Measurements from ENCODE around the gene CTSO. TPM values are rescaled to one million over a fixed set of nuclear protein-coding genes. Genes with fewer than 3 reads are reported as not detected.

CTSO gene
- total RNA-seq, 1 donor from 2014 or later, result 14.5 TPM

DNA sequence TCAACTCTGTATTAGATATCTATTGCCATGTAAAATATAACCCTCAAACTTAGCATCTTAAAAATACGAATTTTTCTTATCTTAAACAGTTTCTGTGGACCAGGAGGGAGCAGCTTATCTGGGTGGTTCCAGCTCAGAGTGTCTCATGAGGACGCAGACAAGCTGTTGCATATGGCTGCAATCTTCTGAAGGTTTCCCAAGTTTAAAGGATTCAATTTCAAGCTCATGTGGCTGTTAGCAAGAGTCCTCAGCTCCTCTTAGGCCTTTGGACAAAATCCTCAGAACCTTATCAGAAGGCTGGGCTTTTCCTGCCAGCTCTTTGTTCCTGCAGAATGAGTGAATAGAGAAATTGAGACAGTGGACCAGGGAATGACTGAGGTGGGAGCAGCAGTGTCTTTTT, 2.8 kb upstream of the CTSO start:
- H3K9me3 ChIP-seq, result no peaks in the 10 kb centered on the region
- no peaks in the 10 kb centered on the region for H3K36me3 ChIP-seq
- DNase-seq (ENCODE audit: extremely low spot score in 2 of 2), result no peak
- H3K27me3 ChIP-seq, result no peaks in the 10 kb centered on the region
- peaks cover 16% of the 10 kb centered on the region for H3K4me1 ChIP-seq
- no peak for TF ChIP-seq POLR2AphosphoS5 (IDR thresholded peaks at IDR 0.05; ENCODE audit: insufficient read depth in 1 of 2, low read depth in 1 of 2)
- H3K4me3 ChIP-seq, result no peak overlapping the region
- intact Hi-C loops (cut with DNase I), result no loop called here
- H3K27ac ChIP-seq, result no peak overlapping the region

DNA sequence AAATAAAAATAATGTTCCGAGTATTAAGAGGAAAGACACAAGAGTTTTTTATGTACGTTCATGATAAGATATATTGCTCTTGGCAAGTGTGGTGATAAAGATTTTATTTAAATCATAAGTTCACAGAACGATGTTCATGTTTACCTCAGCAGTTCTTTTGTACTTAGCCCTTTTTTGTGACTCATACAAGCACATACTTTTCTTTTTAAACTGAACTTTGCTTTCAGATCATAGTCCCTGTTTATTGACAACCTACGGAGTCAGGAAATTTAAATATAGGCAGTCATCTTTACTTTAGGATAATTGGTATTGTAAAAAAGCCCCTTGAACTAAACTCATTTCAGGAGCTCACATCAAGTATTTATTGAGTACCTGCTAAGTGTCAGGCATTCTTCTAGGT, 1.3 kb upstream of the CTSO start:
- no peaks in the 10 kb centered on the region for H3K27me3 ChIP-seq
- no peak for DNase-seq (ENCODE audit: extremely low spot score in 2 of 2)
- no peaks in the 10 kb centered on the region for H3K9me3 ChIP-seq
- peaks cover 16% of the 10 kb centered on the region for H3K4me1 ChIP-seq
- intact Hi-C loops (cut with DNase I), result no loop called here
- no peak overlapping the region for H3K27ac ChIP-seq
- H3K36me3 ChIP-seq, result no peaks in the 10 kb centered on the region
- TF ChIP-seq, protein P1, sequence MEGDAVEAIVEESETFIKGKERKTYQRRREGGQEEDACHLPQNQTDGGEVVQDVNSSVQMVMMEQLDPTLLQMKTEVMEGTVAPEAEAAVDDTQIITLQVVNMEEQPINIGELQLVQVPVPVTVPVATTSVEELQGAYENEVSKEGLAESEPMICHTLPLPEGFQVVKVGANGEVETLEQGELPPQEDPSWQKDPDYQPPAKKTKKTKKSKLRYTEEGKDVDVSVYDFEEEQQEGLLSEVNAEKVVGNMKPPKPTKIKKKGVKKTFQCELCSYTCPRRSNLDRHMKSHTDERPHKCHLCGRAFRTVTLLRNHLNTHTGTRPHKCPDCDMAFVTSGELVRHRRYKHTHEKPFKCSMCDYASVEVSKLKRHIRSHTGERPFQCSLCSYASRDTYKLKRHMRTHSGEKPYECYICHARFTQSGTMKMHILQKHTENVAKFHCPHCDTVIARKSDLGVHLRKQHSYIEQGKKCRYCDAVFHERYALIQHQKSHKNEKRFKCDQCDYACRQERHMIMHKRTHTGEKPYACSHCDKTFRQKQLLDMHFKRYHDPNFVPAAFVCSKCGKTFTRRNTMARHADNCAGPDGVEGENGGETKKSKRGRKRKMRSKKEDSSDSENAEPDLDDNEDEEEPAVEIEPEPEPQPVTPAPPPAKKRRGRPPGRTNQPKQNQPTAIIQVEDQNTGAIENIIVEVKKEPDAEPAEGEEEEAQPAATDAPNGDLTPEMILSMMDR (IDR thresholded peaks at IDR 0.05), result no peak
- H3K4me3 ChIP-seq, result no peak overlapping the region

DNA sequence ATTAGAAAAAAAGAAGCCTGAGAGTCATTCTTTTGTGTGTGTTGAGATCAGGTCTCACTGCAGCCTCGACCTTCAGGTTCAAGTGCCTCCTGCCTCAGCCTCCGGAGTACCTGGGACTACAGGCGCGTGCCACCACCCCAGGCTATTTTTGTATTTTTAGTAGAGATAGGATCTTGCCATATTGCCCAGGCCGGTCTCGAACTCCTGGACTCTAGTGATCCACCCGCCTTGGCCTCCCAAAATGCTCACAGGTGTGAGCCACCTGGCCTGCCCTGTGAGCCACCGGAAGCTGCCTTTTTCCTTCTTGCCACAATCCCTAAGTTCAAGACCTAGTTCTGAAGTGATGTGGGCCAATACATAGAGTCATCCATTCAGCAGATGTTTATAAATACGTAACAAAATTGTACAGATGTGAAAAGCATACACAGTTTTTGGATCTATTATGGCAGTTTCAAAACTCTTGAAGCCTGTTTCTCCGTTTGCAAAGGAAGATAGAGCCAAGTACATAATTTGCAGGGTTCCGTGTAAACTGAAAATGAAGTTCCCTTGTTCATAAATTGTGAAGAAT, 536 bp upstream of the CTSO start:
- intact Hi-C loops (cut with DNase I), result no loop called here
- no peaks in the 10 kb centered on the region for H3K36me3 ChIP-seq
- no peak for DNase-seq (ENCODE audit: extremely low spot score in 2 of 2)
- H3K4me3 ChIP-seq, result peak overlapping the region; percentile 63 to 76
- no peaks in the 10 kb centered on the region for H3K27me3 ChIP-seq
- H3K4me1 ChIP-seq, result peaks cover 16% of the 10 kb centered on the region
- H3K27ac ChIP-seq, result peak overlapping the region; percentile 97
- no peak for TF ChIP-seq POLR2A (IDR thresholded peaks at IDR 0.05)
- TF ChIP-seq, protein P1 (IDR thresholded peaks at IDR 0.05), result no peak
- no peak for TF ChIP-seq POLR2AphosphoS5 (IDR thresholded peaks at IDR 0.05; ENCODE audit: insufficient read depth in 1 of 2, low read depth in 1 of 2)
- H3K9me3 ChIP-seq, result no peaks in the 10 kb centered on the region

DNA sequence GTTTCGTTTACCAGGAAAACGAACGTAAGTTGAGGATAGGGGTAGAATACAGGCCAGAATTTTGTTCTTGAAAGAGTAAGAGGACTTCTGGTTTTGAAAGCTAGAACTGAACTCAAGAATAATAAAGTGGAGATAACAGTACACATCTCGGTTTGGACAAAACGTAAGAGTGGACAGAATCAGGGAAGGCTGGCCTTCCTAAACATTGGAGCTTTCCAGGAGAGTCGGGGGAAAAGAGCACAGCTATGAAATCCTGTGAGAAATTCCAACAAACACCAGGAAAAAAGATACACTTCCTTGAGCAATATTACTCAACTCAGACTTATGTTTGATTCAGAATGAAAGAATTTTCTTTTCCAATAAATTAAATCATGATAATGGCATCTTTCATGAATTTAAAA, 1.2 kb downstream of the CTSO start:
- Histone ChIP-seq H3K36me3 (no peaks in the 10 kb centered on the region), H3K4me3 (peak overlapping the region in 1 of 2 donors; percentile 63), H3K4me1 (peaks cover 16% of the 10 kb centered on the region), H3K27me3 (no peaks in the 10 kb centered on the region), H3K9me3 (no peaks in the 10 kb centered on the region), H3K27ac (peak overlapping the region; percentile 97)
- intact Hi-C loops (cut with DNase I), result no loop called here
- TF ChIP-seq, protein P1 (IDR thresholded peaks at IDR 0.05), result no peak
- TF ChIP-seq POLR2A (IDR thresholded peaks at IDR 0.05) (no peak), POLR2AphosphoS5 (IDR thresholded peaks at IDR 0.05; ENCODE audit: insufficient read depth in 1 of 2, low read depth in 1 of 2) (no peak)
- DNase-seq (ENCODE audit: extremely low spot score in 2 of 2), result no peak

DNA sequence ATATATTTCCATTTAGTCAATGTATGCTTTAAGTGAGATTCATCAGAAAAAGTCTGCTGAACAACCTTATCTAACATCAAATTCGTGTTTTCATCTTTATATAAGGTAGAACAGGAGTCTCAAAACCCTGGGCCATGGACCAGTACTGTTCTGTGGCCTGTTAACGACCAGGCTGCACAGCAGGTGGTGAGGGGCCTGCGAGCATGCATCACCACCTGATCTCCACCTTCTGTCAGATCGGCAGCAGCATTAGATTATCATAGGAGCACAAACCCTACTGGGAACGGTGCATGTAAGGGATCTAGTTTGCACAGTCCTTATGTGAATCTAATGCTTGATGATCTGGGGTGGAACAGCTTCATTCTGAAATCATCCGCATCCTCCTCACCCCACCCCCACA, 3.2 kb downstream of the CTSO start:
- TF ChIP-seq POLR2A (IDR thresholded peaks at IDR 0.05), result no peak
- TF ChIP-seq, protein P1 (IDR thresholded peaks at IDR 0.05), result no peak
- no peak for TF ChIP-seq POLR2AphosphoS5 (IDR thresholded peaks at IDR 0.05; ENCODE audit: insufficient read depth in 1 of 2, low read depth in 1 of 2)
- intact Hi-C loops (cut with DNase I), result no loop called here
- Histone ChIP-seq H3K27me3 (no peaks in the 10 kb centered on the region), H3K4me1 (peaks cover 16% of the 10 kb centered on the region), H3K4me3 (no peak overlapping the region), H3K9me3 (no peaks in the 10 kb centered on the region), H3K27ac (no peak overlapping the region), H3K36me3 (no peaks in the 10 kb centered on the region)
- DNase-seq (ENCODE audit: extremely low spot score in 2 of 2), result no peak
